Heart left ventricle (tissue), 13 donors: ENCODE results near the gene NOP9.

Experiments used
- CTCF ChIP-seq, 12 donors: fragments of 200-600 bp; sonication (generic) in 4 of 12; IDR thresholded peaks; one replicate each; pipeline versions ENCODE4 v1.5.0 to v1.8.0; 2018 to 2022; ENCODE audit warnings: antibody characterized with exemption in 12 of 12, mild to moderate bottlenecking in 5 of 12
- POLR2A ChIP-seq, 2 donors: fragments of 450-650 bp; IDR thresholded peaks; one replicate each; pipeline ENCODE4 v1.6.1; 2017; ENCODE audit warnings: antibody characterized with exemption in 2 of 2, mild to moderate bottlenecking in 2 of 2, moderate library complexity in 2 of 2
- donor health status: ischemic (EF 13 %, LVEDD 7.1; RV severe dilation, severe dysfunction).
- donor health status: DM: no; HTN: yes; CAD: no.
- donor health status: DM: no; HTN: no; CAD: no.
- donor health status: ischemic (EF 25% LVEDD 6.9; RV normal size, moderate dysfunction).
- donor health status: ischemic (EF 25% LVEDD 5.7; RV mildly dilated, moderate dysfunction).
- donor health status: ischemic (EF 35%, LVEDD 5.7; RV mildly dilated, moderate dysfunction).
- donor health status: nonischemic (EF 11% LVEDD 7.7; RV severe dilation, severe dysfunction).
- donor health status: DM: yes; HTN: yes; CAD: no.
- donor health status: PGD.
- donor health status: ischemic (EF 29% LVEDD 5.4; RV normal size, mild dysfunction).
- donor health status: nonischemic (EF 23%, LVEDD 6.1; RV moderate dilation, normal function).

GRCh38 chr14:24329073-24329663, 29.5 kb downstream of the NOP9 start:
- no peak for TF ChIP-seq POLR2A (IDR thresholded peaks at IDR 0.05)
- TF ChIP-seq CTCF (IDR thresholded peaks at IDR 0.05) = no peak
